ENCODE measurements around the gene OPCML. TPM values are rescaled to one million over a fixed set of nuclear protein-coding genes. Genes with fewer than 3 reads are reported as not detected.
A peak's percentile ranks its signal among the peaks of the same experiment; 100 is the strongest.

Gene OPCML
- total RNA-seq, 1 donor from 2014 or later = 1.2 TPM

DNA sequence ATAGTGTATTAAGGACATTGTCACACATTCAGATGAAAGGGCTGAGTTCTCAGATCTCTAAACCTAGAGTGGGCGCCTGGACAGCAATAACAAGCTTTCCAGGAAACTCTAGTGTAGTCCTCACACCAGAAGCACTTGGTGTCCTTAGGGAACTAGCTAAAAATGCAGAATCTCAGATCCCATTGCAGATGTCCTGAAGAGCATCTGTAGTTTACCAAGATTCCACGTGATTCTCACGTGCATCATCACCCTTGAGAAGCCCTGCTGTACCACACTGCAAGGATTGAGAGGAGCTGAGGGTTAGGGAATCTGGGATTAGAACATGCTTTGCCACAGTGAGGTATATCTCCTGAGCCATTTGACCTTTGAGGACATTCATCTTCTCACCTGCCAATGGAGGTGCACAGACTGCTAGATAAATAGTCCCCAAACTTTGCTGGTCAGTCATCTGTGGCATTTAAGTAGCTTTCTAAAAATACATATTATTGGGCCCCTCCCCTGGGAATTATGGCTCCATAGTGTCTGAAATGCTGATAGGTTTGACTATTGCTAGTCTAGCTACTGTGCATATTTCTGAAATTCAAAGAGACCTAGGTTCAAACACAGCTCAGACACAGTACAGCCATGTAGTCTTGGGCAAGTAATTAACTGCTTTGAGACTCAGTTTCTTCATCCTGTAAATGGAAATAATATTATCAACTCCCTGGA, 1068.9 kb downstream of the OPCML start:
- TF ChIP-seq CTCF (conservative IDR thresholded peaks at IDR 0.05) = no peak
- no peak for DNase-seq (ENCODE audit: low read depth, low spot score)
- peaks cover 3% of the 10 kb centered on the region for H3K9me3 Mint-ChIP-seq
- H3K4me1 Mint-ChIP-seq = no peaks in the 10 kb centered on the region
- H3K27me3 Mint-ChIP-seq (ENCODE audit: low read depth) = peaks cover 4% of the 10 kb centered on the region
- H3K27ac Mint-ChIP-seq (ENCODE audit: unreplicated experiment) = no peak overlapping the region
- H3K4me3 Mint-ChIP-seq = no peak overlapping the region
- no peaks in the 10 kb centered on the region for H3K36me3 Mint-ChIP-seq (ENCODE audit: low read depth)

- TF ChIP-seq CTCF (conservative IDR thresholded peaks at IDR 0.05) = no peak
- Mint-ChIP-seq H3K9me3 (peaks cover 6% of the 10 kb centered on the region), H3K27me3 (ENCODE audit: low read depth) (no peaks in the 10 kb centered on the region), H3K4me3 (no peak overlapping the region), H3K27ac (ENCODE audit: unreplicated experiment) (no peak overlapping the region), H3K36me3 (ENCODE audit: low read depth) (no peaks in the 10 kb centered on the region), H3K4me1 (peaks cover 8% of the 10 kb centered on the region)
- no peak for DNase-seq (ENCODE audit: low read depth, low spot score)
These were observed 1072.6 kb downstream of the OPCML start for GRCh38 chr11:132459736-132460135.

DNA sequence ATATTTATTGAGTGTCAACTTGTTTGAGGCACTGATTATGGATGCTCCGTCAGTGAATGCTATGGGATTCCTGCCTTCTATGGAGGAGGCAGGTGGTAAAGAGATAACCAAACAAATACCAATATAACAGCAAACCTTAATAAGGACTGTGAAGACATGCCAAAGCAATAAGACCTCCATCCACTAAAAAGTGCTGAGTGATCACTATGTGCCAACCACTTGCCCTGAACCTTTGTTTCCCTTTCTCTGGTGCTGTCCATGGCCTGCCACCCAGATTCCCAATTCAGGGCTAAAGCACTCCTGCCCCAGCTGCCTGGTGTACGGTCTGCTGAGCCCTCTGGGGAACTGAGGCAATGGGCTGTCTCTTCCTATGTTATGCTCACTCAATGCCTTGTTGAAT, 1074.9 kb downstream of the OPCML start:
- no peak for TF ChIP-seq CTCF (conservative IDR thresholded peaks at IDR 0.05)
- H3K9me3 Mint-ChIP-seq = peaks cover 6% of the 10 kb centered on the region
- peaks cover 21% of the 10 kb centered on the region for H3K4me1 Mint-ChIP-seq
- no peak overlapping the region for H3K4me3 Mint-ChIP-seq
- H3K27ac Mint-ChIP-seq (ENCODE audit: unreplicated experiment) = no peak overlapping the region
- no peaks in the 10 kb centered on the region for H3K36me3 Mint-ChIP-seq (ENCODE audit: low read depth)
- no peaks in the 10 kb centered on the region for H3K27me3 Mint-ChIP-seq (ENCODE audit: low read depth)
- no peak for DNase-seq (ENCODE audit: low read depth, low spot score)

- Mint-ChIP-seq H3K9me3 (peaks cover 6% of the 10 kb centered on the region), H3K36me3 (ENCODE audit: low read depth) (no peaks in the 10 kb centered on the region), H3K4me1 (peaks cover 27% of the 10 kb centered on the region), H3K27ac (ENCODE audit: unreplicated experiment) (peak overlapping the region; percentile 46), H3K4me3 (no peak overlapping the region), H3K27me3 (ENCODE audit: low read depth) (no peaks in the 10 kb centered on the region)
- no peak for DNase-seq (ENCODE audit: low read depth, low spot score)
- no peak for TF ChIP-seq CTCF (conservative IDR thresholded peaks at IDR 0.05)
These were observed 1075.5 kb downstream of the OPCML start for GRCh38 chr11:132456751-132457328.

DNA sequence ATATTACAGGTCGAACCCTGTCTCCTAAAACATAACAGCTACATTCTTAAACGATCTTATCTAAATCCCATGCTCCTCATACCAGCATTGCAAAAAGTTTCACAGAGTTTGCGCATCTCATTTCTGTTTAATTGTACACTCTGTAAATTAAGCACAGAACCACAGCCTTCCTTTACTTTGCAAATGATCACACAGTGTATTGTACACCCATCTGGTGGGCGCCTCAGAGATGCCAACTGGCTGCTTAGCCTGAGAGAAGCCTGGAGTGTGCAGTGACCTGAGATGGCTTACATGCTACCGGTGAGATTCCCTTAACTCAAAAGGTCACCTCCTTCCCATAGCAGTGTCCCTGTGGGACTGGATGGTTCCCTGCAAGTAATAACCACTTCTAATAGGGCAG, 1077.3 kb downstream of the OPCML start:
- Mint-ChIP-seq H3K27ac (ENCODE audit: unreplicated experiment) (no peak overlapping the region), H3K36me3 (ENCODE audit: low read depth) (no peaks in the 10 kb centered on the region), H3K9me3 (peaks cover 2% of the 10 kb centered on the region), H3K27me3 (ENCODE audit: low read depth) (no peaks in the 10 kb centered on the region), H3K4me3 (no peak overlapping the region), H3K4me1 (peaks cover 34% of the 10 kb centered on the region)
- no peak for DNase-seq (ENCODE audit: low read depth, low spot score)
- no peak for TF ChIP-seq CTCF (conservative IDR thresholded peaks at IDR 0.05)

Measured in neural crest cell (in vitro differentiated cells).